ENCODE results near the gene FAM241A. TPM values are rescaled to one million over a fixed set of nuclear protein-coding genes. Genes with fewer than 3 reads are reported as not detected.

FAM241A gene
- total RNA-seq, 6 donors from 2014 or later, result 1.9 to 6.5 (median 4.2) TPM

DNA sequence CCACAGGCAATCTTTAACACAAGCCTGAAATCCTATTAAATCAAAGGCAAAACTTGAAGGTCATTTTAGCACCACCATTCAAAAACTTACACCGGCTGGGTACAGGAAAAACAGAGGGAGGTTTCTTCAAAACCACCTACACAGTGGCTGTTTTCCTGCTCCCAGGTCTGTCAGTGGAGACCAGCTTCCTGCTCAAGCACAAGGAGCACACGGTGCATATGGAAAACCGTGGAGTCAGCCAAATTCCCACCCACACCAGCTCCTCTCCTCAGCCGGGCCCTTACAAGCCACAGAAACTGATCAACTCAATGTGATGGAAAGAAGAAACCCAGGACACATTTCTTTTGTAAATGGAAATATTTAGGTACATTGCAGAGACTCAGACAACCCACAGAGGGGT is 14.3 kb upstream of the FAM241A start:
- TF ChIP-seq, protein P1, sequence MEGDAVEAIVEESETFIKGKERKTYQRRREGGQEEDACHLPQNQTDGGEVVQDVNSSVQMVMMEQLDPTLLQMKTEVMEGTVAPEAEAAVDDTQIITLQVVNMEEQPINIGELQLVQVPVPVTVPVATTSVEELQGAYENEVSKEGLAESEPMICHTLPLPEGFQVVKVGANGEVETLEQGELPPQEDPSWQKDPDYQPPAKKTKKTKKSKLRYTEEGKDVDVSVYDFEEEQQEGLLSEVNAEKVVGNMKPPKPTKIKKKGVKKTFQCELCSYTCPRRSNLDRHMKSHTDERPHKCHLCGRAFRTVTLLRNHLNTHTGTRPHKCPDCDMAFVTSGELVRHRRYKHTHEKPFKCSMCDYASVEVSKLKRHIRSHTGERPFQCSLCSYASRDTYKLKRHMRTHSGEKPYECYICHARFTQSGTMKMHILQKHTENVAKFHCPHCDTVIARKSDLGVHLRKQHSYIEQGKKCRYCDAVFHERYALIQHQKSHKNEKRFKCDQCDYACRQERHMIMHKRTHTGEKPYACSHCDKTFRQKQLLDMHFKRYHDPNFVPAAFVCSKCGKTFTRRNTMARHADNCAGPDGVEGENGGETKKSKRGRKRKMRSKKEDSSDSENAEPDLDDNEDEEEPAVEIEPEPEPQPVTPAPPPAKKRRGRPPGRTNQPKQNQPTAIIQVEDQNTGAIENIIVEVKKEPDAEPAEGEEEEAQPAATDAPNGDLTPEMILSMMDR (IDR thresholded peaks at IDR 0.05), result no peak
- TF ChIP-seq EP300 (IDR thresholded peaks at IDR 0.05), result no peak
- no peak for TF ChIP-seq POLR2A (IDR thresholded peaks at IDR 0.05)
- no peak for TF ChIP-seq POLR2AphosphoS5 (IDR thresholded peaks at IDR 0.05)
- Histone ChIP-seq H3K9me3 (no peaks in the 10 kb centered on the region), H3K4me3 (no peak overlapping the region), H3K36me3 (no peaks in the 10 kb centered on the region), H3K27ac (no peak overlapping the region), H3K4me1 (no peaks in the 10 kb centered on the region), H3K27me3 (no peaks in the 10 kb centered on the region)
- ATAC-seq (ENCODE audit: low FRiP score in 2 of 2) (no peak), DNase-seq (no peak)
- 22 to 43% methylated on average over 4 of the region's 4 CpGs for WGBS, 2 donors

DNA sequence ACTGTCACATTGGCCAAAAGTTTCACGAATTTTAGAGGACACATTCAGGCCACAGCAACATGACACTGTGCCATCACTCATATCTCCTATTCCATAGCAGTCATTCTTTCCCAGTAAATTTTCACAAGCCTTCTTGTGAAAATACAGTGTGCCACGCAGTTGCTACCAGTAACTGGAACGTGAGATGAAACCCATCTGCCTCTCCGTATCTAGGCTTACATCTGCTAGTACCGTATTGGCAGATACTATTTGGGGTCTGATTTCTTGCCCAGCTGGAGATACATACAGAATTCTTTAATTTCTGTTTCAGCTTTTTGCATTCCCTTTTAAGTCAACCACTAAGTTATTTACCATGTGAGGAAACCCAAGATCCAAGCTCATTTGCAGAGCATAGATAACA is 8.7 kb upstream of the FAM241A start:
- no peak overlapping the region for H3K27ac ChIP-seq
- H3K4me3 ChIP-seq, result no peak overlapping the region
- no peaks in the 10 kb centered on the region for H3K36me3 ChIP-seq
- DNase-seq (no peak), ATAC-seq (ENCODE audit: low FRiP score in 2 of 2) (no peak)
- 91 to 92% methylated on average over 5 of the region's 5 CpGs for WGBS, 2 donors
- TF ChIP-seq POLR2A (IDR thresholded peaks at IDR 0.05), result no peak
- TF ChIP-seq POLR2AphosphoS5 (IDR thresholded peaks at IDR 0.05), result no peak
- TF ChIP-seq, protein P1 (IDR thresholded peaks at IDR 0.05), result no peak
- TF ChIP-seq EP300 (IDR thresholded peaks at IDR 0.05), result no peak
- peaks cover 7 to 11% (median 8%) of the 10 kb centered on the region in 4 donors for H3K4me1 ChIP-seq
- H3K27me3 ChIP-seq, result no peaks in the 10 kb centered on the region
- no peaks in the 10 kb centered on the region for H3K9me3 ChIP-seq

DNA sequence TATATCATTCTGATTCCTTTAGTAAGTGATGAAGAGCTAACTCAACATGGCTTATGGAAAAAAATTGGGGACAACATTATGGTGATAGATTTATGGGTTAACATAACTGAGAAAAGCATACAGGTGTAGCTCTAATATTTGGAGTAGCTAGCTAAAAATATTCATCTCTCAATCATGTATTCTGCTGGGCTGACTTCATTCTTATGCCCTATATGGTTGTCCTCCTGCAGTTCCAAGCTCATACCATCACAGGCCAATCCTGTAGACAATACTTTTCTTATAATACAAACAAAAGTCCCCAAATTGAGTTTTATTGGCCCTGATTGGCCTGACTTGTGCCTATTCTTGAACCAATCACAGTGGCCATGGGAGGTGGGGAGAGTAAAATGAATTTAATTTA is 6.7 kb upstream of the FAM241A start:
- TF ChIP-seq, protein P1 (IDR thresholded peaks at IDR 0.05), result no peak
- TF ChIP-seq POLR2A (IDR thresholded peaks at IDR 0.05) (no peak), POLR2AphosphoS5 (IDR thresholded peaks at IDR 0.05) (no peak), EP300 (IDR thresholded peaks at IDR 0.05) (no peak)
- Histone ChIP-seq H3K4me1 (peaks cover 7 to 16% (median 10%) of the 10 kb centered on the region in 4 donors), H3K4me3 (no peak overlapping the region), H3K27me3 (no peaks in the 10 kb centered on the region), H3K27ac (no peak overlapping the region), H3K9me3 (no peaks in the 10 kb centered on the region), H3K36me3 (no peaks in the 10 kb centered on the region)
- no peak for ATAC-seq (ENCODE audit: low FRiP score in 2 of 2)
- DNase-seq, result no peak

DNA sequence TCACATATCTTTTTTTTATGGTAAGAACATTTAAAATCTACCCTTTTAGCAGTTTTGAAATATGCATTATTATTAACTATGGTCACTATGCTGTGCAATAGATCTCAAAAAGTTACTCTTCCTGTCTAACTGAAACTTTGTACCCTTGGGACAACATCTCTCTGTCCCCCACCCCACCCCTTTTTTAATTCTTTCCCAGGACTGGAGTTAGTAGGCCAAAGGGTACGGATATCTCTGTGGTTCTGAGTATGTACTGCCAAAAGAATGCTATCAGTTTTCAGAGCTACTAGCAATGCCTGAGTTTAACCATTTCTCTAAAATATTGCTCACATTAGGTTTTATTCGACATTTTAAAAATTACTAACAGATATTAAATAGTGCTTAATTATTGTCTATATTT is 4.7 kb upstream of the FAM241A start:
- H3K9me3 ChIP-seq, result no peaks in the 10 kb centered on the region
- 69 to 71% methylated on average over 2 of the region's 2 CpGs for WGBS, 2 donors
- TF ChIP-seq POLR2AphosphoS5 (IDR thresholded peaks at IDR 0.05), result no peak
- TF ChIP-seq, protein P1 (IDR thresholded peaks at IDR 0.05), result no peak
- TF ChIP-seq POLR2A (IDR thresholded peaks at IDR 0.05), result no peak
- no peak for TF ChIP-seq EP300 (IDR thresholded peaks at IDR 0.05)
- ATAC-seq (ENCODE audit: low FRiP score in 2 of 2) (no peak), DNase-seq (no peak)
- H3K4me3 ChIP-seq, result no peak overlapping the region
- no peaks in the 10 kb centered on the region for H3K27me3 ChIP-seq
- H3K36me3 ChIP-seq, result no peaks in the 10 kb centered on the region
- H3K27ac ChIP-seq, result peak overlapping the region in 1 of 4 donors; percentile 49
- peaks cover 7 to 20% (median 10%) of the 10 kb centered on the region in 4 donors for H3K4me1 ChIP-seq

DNA sequence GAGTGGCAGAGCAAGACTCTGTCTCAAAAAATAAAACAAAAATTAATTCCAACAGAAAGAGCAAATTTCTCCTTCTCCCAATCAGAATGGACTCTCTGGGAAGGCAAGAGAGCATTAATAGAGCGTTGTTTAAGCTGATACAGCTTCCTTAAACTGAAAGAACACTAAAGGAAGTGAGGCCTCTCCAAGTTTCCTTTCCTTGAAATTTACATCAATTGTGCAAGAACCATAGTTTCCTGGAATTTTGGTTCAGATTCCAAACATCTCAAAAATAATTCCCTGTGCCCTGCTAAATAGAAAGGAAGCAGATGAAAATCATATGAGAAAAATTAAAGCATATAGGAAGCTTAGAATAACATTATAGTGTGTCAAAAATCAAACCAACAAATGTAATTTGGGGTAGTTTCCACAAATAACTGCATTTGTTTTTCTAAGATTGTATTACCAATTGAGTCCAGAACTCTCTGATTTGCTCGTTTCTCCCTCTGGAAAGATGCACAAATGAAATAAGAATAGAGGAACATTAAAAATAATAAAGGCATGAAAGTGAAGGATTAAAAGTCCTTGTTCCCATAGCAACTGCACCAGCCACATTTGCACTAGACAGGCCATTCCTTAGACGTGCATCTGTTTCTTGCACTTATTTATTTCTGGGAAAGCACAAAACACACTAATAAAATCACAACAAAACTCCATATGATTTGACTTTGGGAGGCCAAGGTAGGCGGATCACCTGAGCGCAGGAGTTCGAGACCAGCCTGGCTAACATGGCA is 3.7 kb upstream of the FAM241A start:
- TF ChIP-seq, protein P1 (IDR thresholded peaks at IDR 0.05), result no peak
- TF ChIP-seq EP300 (IDR thresholded peaks at IDR 0.05) (no peak), POLR2A (IDR thresholded peaks at IDR 0.05) (no peak), POLR2AphosphoS5 (IDR thresholded peaks at IDR 0.05) (no peak)
- Histone ChIP-seq H3K27me3 (no peaks in the 10 kb centered on the region), H3K9me3 (no peaks in the 10 kb centered on the region), H3K27ac (peak overlapping the region in 3 of 4 donors; percentile 27 to 49 (median 34)), H3K4me1 (peaks cover 7 to 22% (median 13%) of the 10 kb centered on the region in 4 donors), H3K36me3 (no peaks in the 10 kb centered on the region), H3K4me3 (no peak overlapping the region)
- DNase-seq (no peak), ATAC-seq (ENCODE audit: low FRiP score in 2 of 2) (no peak)
- 59 to 69% methylated on average over 6 of the region's 6 CpGs for WGBS, 2 donors

All from upper lobe of left lung (tissue), 6 donors.